Raji (cell line): Measurements from ENCODE around the gene KNDC1.

Source experiments
- POLR2A ChIP-seq: IDR thresholded peaks from 2 replicates; pipeline ENCODE4 v1.6.1; 2011; ENCODE audit warnings: low read depth, low read length, control low read depth; ENCODE audit not compliant: insufficient read depth

Gene KNDC1

GRCh38 chr10:133131053-133131452, 29.0 kb upstream of the KNDC1 start:
- TF ChIP-seq POLR2A, result no peak

GRCh38 chr10:133131734-133132472, 28.1 kb upstream of the KNDC1 start:
- TF ChIP-seq POLR2A, result no peak

GRCh38 chr10:133132473-133133291, 27.3 kb upstream of the KNDC1 start:
- TF ChIP-seq POLR2A, result no peak

- TF ChIP-seq POLR2A, result no peak
Observed at GRCh38 chr10:133133471-133134231, 26.4 kb upstream of the KNDC1 start.

GRCh38 chr10:133134411-133135115, 25.5 kb upstream of the KNDC1 start:
- no peak for TF ChIP-seq POLR2A

GRCh38 chr10:133135116-133135465, 24.9 kb upstream of the KNDC1 start:
- no peak for TF ChIP-seq POLR2A

GRCh38 chr10:133139551-133140065, 20.4 kb upstream of the KNDC1 start:
- no peak for TF ChIP-seq POLR2A

GRCh38 chr10:133140417-133141143, 19.4 kb upstream of the KNDC1 start:
- TF ChIP-seq POLR2A, result no peak

- no peak for TF ChIP-seq POLR2A
Observed at GRCh38 chr10:133141144-133141957, 18.7 kb upstream of the KNDC1 start.

- no peak for TF ChIP-seq POLR2A
Observed at GRCh38 chr10:133141958-133142340, 18.1 kb upstream of the KNDC1 start.

- no peak for TF ChIP-seq POLR2A
Observed at GRCh38 chr10:133142523-133143199, 17.4 kb upstream of the KNDC1 start.

- TF ChIP-seq POLR2A, result no peak
Observed at GRCh38 chr10:133143200-133143533, 16.9 kb upstream of the KNDC1 start.

GRCh38 chr10:133143546-133143945, 16.5 kb upstream of the KNDC1 start:
- no peak for TF ChIP-seq POLR2A
